Endothelial cell of umbilical vein (primary cell): ENCODE results near the gene SLC24A3. TPM values are rescaled to one million over a fixed set of nuclear protein-coding genes. Genes with fewer than 3 reads are reported as not detected.

Experiments
- BruUV-seq: library from RNA; stranded (reverse); fragments of 400-500 nt; replicated peaks from 2 replicates; lab custom pipeline; 2021; lab: Mats Ljungman, UMichigan
- CTCF ChIA-PET: fragments of 300-600, 350-600 bp; sonication (Branson Sonifier 250); formaldehyde crosslinking; loops from one replicate; lab custom pipeline; 2021; ENCODE audit warnings: antibody characterized with exemption, inconsistent platforms; lab: Charles Lee
- POLR2A ChIA-PET: fragments of 300-600, 350-600 bp; sonication (Branson Sonifier 250); formaldehyde crosslinking; loops from one replicate; lab custom pipeline; 2021; ENCODE audit warnings: antibody characterized with exemption, inconsistent platforms; lab: Charles Lee
- DNase-seq: peaks from one replicate; pipeline ENCODE4 v3.0.0-alpha.2; 2011; ENCODE audit warnings: low read depth, low spot score
- FAIRE-seq: peaks from 2 replicates; lab custom pipeline; 2011; peaks lifted over from hg19 to GRCh38; lab: Jason Lieb, UNC
- H2AFZ ChIP-seq: 2 replicates; pipeline ENCODE4 v1.6.0; 2012; ENCODE audit warnings: low read depth, low read length, control low read depth, inconsistent platforms
- H3K27ac ChIP-seq: 2 replicates; pipeline ENCODE4 v1.5.1; 2011; ENCODE audit warnings: low read depth, mild to moderate bottlenecking, control low read depth, low read length, moderate library complexity; ENCODE audit not compliant: insufficient read depth
- H3K27me3 ChIP-seq, 2 experiments: 2 replicates each; pipeline versions ENCODE4 v1.6.0 to v1.6.1; 2011; ENCODE audit warnings: low read length in 2 of 2, mixed read lengths in 1 of 2; ENCODE audit not compliant: control insufficient read depth in 2 of 2, insufficient read depth in 2 of 2
- H3K36me3 ChIP-seq, 2 experiments: 2 replicates in 1 of 2; 3 replicates in 1 of 2; pipeline ENCODE4 v1.5.1; 2011; ENCODE audit warnings: low read length in 2 of 2, mild to moderate bottlenecking in 1 of 2, moderate library complexity in 1 of 2; ENCODE audit not compliant: control insufficient read depth in 2 of 2, insufficient read depth in 2 of 2; ENCODE audit errors: extremely low read depth in 1 of 2
- H3K4me1 ChIP-seq: 3 replicates; pipeline ENCODE4 v1.5.1; 2011; ENCODE audit warnings: mild to moderate bottlenecking, low read length; ENCODE audit not compliant: control insufficient read depth, insufficient read depth; ENCODE audit errors: extremely low read depth
- H3K4me2 ChIP-seq: 2 replicates; pipeline ENCODE4 v1.6.1; 2011; ENCODE audit warnings: low read length, control low read depth, mixed read lengths; ENCODE audit not compliant: insufficient read depth
- H3K4me3 ChIP-seq, 3 experiments: fragments of 200-600 bp in 1 of 3; sonication (generic), shearing (Covaris generic) in 1 of 3; replicated peaks in 1 of 3; 2 replicates each; pipeline ENCODE4 v1.5.1; 2011 to 2016; ENCODE audit warnings: control low read depth in 3 of 3, low read length in 3 of 3, mild to moderate bottlenecking in 2 of 3, inconsistent platforms in 1 of 3, low read depth in 1 of 3, moderate library complexity in 1 of 3; ENCODE audit not compliant: insufficient read depth in 1 of 3
- H3K79me2 ChIP-seq: 2 replicates; pipeline ENCODE4 v1.6.0; 2012; ENCODE audit warnings: low read length, inconsistent platforms; ENCODE audit not compliant: control insufficient read depth, insufficient read depth
- H3K9ac ChIP-seq: replicated peaks from 2 replicates; pipeline ENCODE3; 2011; ENCODE audit warnings: low read length, control low read depth; ENCODE audit not compliant: insufficient read depth; ENCODE audit errors: extremely low read depth
- H3K9me1 ChIP-seq: replicated peaks from 3 replicates; pipeline ENCODE4 v1.6.0; 2011; ENCODE audit warnings: mild to moderate bottlenecking, low read length; ENCODE audit not compliant: control insufficient read depth, insufficient read depth; ENCODE audit errors: extremely low read depth
- H3K9me3 ChIP-seq: replicated peaks from 2 replicates; pipeline ENCODE4 v1.5.1; 2012; ENCODE audit warnings: low read length, inconsistent platforms; ENCODE audit not compliant: control insufficient read depth, insufficient read depth
- H4K20me1 ChIP-seq: replicated peaks from 2 replicates; pipeline ENCODE3; 2011; ENCODE audit warnings: mild to moderate bottlenecking, low read length; ENCODE audit not compliant: control insufficient read depth, insufficient read depth; ENCODE audit errors: extremely low read depth
- CTCF ChIP-seq, 2 donors: IDR thresholded peaks; 1 replicate in 1 of 2; 2 replicates in 1 of 2; pipeline ENCODE4 v1.5.1; 2011; ENCODE audit warnings: low read length in 2 of 2, mild to moderate bottlenecking in 2 of 2, moderate library complexity in 2 of 2, control low read depth in 1 of 2, inconsistent platforms in 1 of 2, low read depth in 1 of 2; ENCODE audit not compliant: insufficient read depth in 1 of 2; ENCODE audit errors: extremely low read depth in 1 of 2
- FOS ChIP-seq: IDR thresholded peaks from 2 replicates; pipeline ENCODE4 v1.6.1; 2011; ENCODE audit warnings: mild to moderate bottlenecking, low read length, moderate library complexity, borderline replicate concordance; ENCODE audit not compliant: insufficient read depth
- GATA2 ChIP-seq: IDR thresholded peaks from 2 replicates; pipeline ENCODE4 v1.7.0; 2011; ENCODE audit warnings: low read depth, mild to moderate bottlenecking, moderate library complexity, mixed read lengths, low read length; ENCODE audit not compliant: insufficient read length, insufficient read depth
- JUN ChIP-seq: IDR thresholded peaks from 2 replicates; pipeline ENCODE4 v1.6.1; 2011; ENCODE audit warnings: borderline replicate concordance, low read depth; ENCODE audit not compliant: insufficient read length, insufficient read depth
- MAX ChIP-seq: IDR thresholded peaks from 2 replicates; pipeline ENCODE4 v1.6.1; 2011; ENCODE audit not compliant: insufficient read depth, insufficient read length
- MYC ChIP-seq: IDR thresholded peaks from one replicate; pipeline ENCODE4 v1.6.1; 2011; ENCODE audit warnings: mild to moderate bottlenecking, low read depth, low read length
- POLR2A ChIP-seq: IDR thresholded peaks from 2 replicates; pipeline ENCODE4 v1.6.1; 2012; ENCODE audit warnings: low read depth, mild to moderate bottlenecking, control low read depth, low read length
- POLR2AphosphoS5 ChIP-seq: IDR thresholded peaks from 2 replicates; pipeline ENCODE4 v1.6.1; 2012; ENCODE audit warnings: low read depth, mild to moderate bottlenecking, control low read depth, low read length, moderate library complexity; ENCODE audit not compliant: insufficient read depth
- dilution Hi-C: fragments of 300-500 bp; cut with MboI; formaldehyde crosslinking; loops from one replicate; pipeline ENCODE4 v1.15.0; 2019; ENCODE audit warnings: low sequenced_read_pairs; ENCODE audit not compliant: extremely low pct_ligation_motif_present
- intact Hi-C: fragments of 100-400 bp; cut with micrococcal nuclease; formaldehyde crosslinking; loops from one replicate; pipeline ENCODE4 v1.10.0; 2022
- polyA plus RNA-seq, 4 experiments: library from polyadenylated mRNA; depleted of rRNA in 3 of 4; stranded (reverse) in 3 of 4; unstranded in 1 of 4; fragments of >200 nt; gene quantifications; 2 replicates each; pipeline versions ENCODE4 v1.2.1 to v1.2.3, GENCODE V29; 2011 to 2012; ENCODE audit warnings: missing spikeins in 1 of 4
- total RNA-seq: library from RNA; stranded (reverse); gene quantifications from 2 replicates; pipeline ENCODE4 v1.2.3, GENCODE V29; 2021

SLC24A3 gene
- total and polyA plus RNA-seq, 2 donors (not counting 3 experiments of a cell fraction or from before 2014, with no cell fraction given) = not detected

- intact Hi-C loops (no loop called here), dilution Hi-C loops (no loop called here)
- DNase-seq = no peak
- H3K27me3 ChIP-seq = no peaks in the 10 kb centered on the region
- H3K9ac ChIP-seq = no peak overlapping the region
- no peak overlapping the region for H3K4me3 ChIP-seq
- POLR2A ChIA-PET = no interaction called here
- no peaks in the 10 kb centered on the region for H3K9me1 ChIP-seq
- no peak for FAIRE-seq
- no peak overlapping the region for H3K27ac ChIP-seq
- H3K9me3 ChIP-seq = no peaks in the 10 kb centered on the region
- H2AFZ ChIP-seq = no peak overlapping the region
- BruUV-seq = no TSS peak
- H3K4me2 ChIP-seq = no peak overlapping the region
- H3K36me3 ChIP-seq = no peaks in the 10 kb centered on the region
- CTCF ChIA-PET = no interaction called here
- no peaks in the 10 kb centered on the region for H3K79me2 ChIP-seq
- H4K20me1 ChIP-seq = no peaks in the 10 kb centered on the region
- TF ChIP-seq GATA2 = no peak
- TF ChIP-seq JUN = no peak
- no peak for TF ChIP-seq POLR2AphosphoS5
- TF ChIP-seq FOS = no peak
- no peak for TF ChIP-seq MYC
- TF ChIP-seq CTCF (IDR thresholded peaks at IDR 0.05; ENCODE audit: extremely low read depth in 1 of 2, insufficient read depth in 1 of 2, low read depth in 1 of 2, low read length in 2 of 2) = no peak
- no peak for TF ChIP-seq MAX
- no peak for TF ChIP-seq POLR2A
- H3K4me1 ChIP-seq = no peaks in the 10 kb centered on the region
These were observed 350.0 kb downstream of the SLC24A3 start for GRCh38 chr20:19562426-19562825.
